GDM1 (cell line): ENCODE data around the gene POM121.
"Not testable (repeated sequence)": the region's sequence is repeated elsewhere in the genome, so short reads cannot be mapped to it uniquely, and the experiment has no call there.

ENCODE experiments used
- DNase-seq: peaks from one replicate; lab custom pipeline; 2025; lab: John Stamatoyannopoulos, UW

The POM121 gene

GRCh38 chr7:72949686-72950085 lies 24.8 kb downstream of the POM121 start:
- not testable (repeated sequence) for DNase-seq

- not testable (repeated sequence) for DNase-seq
These were observed 25.5 kb downstream of the POM121 start for GRCh38 chr7:72950432-72950831.

GRCh38 chr7:72953901-72954562 lies 29.1 kb downstream of the POM121 start:
- not testable (repeated sequence) for DNase-seq

- not testable (repeated sequence) for DNase-seq
These were observed 29.8 kb downstream of the POM121 start for GRCh38 chr7:72954563-72955198.

GRCh38 chr7:72960029-72960428 lies 35.1 kb downstream of the POM121 start:
- not testable (repeated sequence) for DNase-seq

GRCh38 chr7:72960626-72961345 lies 35.9 kb downstream of the POM121 start:
- not testable (repeated sequence) for DNase-seq

- not testable (repeated sequence) for DNase-seq
These were observed 36.4 kb downstream of the POM121 start for GRCh38 chr7:72961346-72961650.

GRCh38 chr7:72963056-72963455 lies 38.2 kb downstream of the POM121 start:
- DNase-seq = not testable (repeated sequence)

GRCh38 chr7:72965186-72965975 lies 40.5 kb downstream of the POM121 start:
- DNase-seq = not testable (repeated sequence)

- DNase-seq = not testable (repeated sequence)
These were observed 42.0 kb downstream of the POM121 start for GRCh38 chr7:72966892-72967291.

GRCh38 chr7:72968980-72969516 lies 44.2 kb downstream of the POM121 start, which contains the start of gene TRIM74:
TSS of gene TRIM74 (minus strand) at chr7:72969466. CDS start at chr7:72966157, 3,309 bp downstream.
- not testable (repeated sequence) for DNase-seq

- DNase-seq = not testable (repeated sequence)
These were observed 44.8 kb downstream of the POM121 start for GRCh38 chr7:72969688-72970087.

GRCh38 chr7:72971505-72971904 lies 46.6 kb downstream of the POM121 start:
- DNase-seq = not testable (repeated sequence)

- not testable (repeated sequence) for DNase-seq
These were observed 49.9 kb downstream of the POM121 start for GRCh38 chr7:72974781-72975180.

- DNase-seq = not testable (repeated sequence)
These were observed 50.9 kb downstream of the POM121 start for GRCh38 chr7:72975656-72976286.

GRCh38 chr7:72976434-72976833 lies 51.5 kb downstream of the POM121 start:
- not testable (repeated sequence) for DNase-seq

- not testable (repeated sequence) for DNase-seq
These were observed 55.5 kb downstream of the POM121 start for GRCh38 chr7:72980382-72980781.

GRCh38 chr7:72982084-72982483 lies 57.2 kb downstream of the POM121 start:
- DNase-seq = not testable (repeated sequence)

- DNase-seq = not testable (repeated sequence)
These were observed 65.4 kb downstream of the POM121 start for GRCh38 chr7:72990146-72990913.

GRCh38 chr7:72995484-72995883 lies 70.6 kb downstream of the POM121 start:
- not testable (repeated sequence) for DNase-seq
